ENCODE results near the gene FDXR. TPM values are rescaled to one million over a fixed set of nuclear protein-coding genes. Genes with fewer than 3 reads are reported as not detected.

FDXR gene
- total RNA-seq, 4 donors from 2014 or later = 1.1 to 8.3 (median 6.0) TPM

- no peak for TF ChIP-seq CTCF (IDR thresholded peaks at IDR 0.05; ENCODE audit: low read depth)
Measured at GRCh38 chr17:74892013-74892841, 19.4 kb upstream of the FDXR start.

GRCh38 chr17:74890554-74890953 is 17.8 kb upstream of the FDXR start:
- no peak for TF ChIP-seq CTCF (IDR thresholded peaks at IDR 0.05; ENCODE audit: low read depth)

DNA sequence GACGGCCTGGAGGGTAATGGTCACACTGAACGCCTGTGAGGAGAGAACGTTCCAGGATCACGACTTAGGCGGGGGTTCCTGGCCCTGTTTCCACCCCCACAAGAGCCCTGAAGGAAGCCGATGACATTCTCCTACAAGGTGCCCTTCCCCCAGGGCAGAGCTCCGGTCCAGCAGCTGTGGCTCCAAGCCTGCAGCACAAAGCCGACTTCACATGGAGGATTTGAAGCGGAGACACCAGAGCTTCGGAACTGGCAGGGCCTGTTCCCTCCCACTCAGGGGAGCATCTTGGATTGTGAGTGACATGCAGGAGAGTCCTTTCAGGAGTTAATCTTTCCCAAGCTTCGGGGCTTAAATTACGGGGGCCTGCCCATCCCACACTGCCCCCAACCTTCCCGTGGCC is 15.7 kb upstream of the FDXR start:
- TF ChIP-seq CTCF (IDR thresholded peaks at IDR 0.05; ENCODE audit: low read depth) = no peak

DNA sequence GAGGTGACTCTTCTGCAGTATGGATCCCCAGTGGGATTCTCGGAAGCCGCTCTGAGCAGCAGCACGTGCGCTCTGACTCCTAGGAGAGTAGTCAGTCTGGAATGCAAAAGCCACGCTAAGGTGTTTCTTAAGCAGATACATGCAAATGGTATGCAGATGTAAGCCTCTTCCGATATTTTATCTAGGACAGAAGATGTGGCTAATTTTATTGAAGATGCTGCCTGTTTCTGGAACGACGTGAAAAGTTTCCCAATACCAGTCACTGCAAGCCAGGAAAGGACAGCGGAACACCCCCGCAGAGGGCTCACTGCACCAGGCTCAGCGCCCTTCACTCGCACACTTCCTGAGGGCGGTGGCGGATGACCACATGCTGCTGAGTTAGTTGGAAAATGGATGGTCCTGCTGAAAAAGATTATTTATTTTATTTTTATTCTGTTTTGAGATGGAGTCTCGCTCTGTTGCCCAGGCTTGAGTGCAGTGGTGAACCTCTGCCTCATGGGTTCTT is 10.5 kb upstream of the FDXR start:
- no peak for TF ChIP-seq CTCF (IDR thresholded peaks at IDR 0.05; ENCODE audit: low read depth)

- no peak for TF ChIP-seq CTCF (IDR thresholded peaks at IDR 0.05; ENCODE audit: low read depth)
Measured at GRCh38 chr17:74882517-74883240, 9.9 kb upstream of the FDXR start.

DNA sequence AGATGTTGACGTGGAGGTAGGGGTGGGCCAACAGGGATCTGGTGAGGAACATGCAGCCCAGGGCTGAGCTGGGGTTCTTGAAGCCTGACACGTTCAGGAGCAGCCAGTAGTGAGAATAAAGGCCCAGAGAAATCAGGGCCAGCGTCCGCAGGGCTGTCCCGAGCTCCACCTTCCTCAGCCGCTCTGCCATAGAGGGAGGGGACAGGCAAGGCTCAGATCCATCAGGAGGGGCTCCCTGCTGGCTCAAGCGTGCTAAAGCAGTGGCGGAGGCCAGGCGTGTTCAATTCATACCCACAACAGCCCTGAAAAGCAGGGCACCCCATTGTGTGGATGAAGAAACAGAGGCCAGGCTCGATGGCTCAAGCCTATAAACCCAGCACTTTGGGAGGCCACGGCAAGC is 8.3 kb upstream of the FDXR start:
- TF ChIP-seq CTCF (IDR thresholded peaks at IDR 0.05; ENCODE audit: low read depth) = no peak

DNA sequence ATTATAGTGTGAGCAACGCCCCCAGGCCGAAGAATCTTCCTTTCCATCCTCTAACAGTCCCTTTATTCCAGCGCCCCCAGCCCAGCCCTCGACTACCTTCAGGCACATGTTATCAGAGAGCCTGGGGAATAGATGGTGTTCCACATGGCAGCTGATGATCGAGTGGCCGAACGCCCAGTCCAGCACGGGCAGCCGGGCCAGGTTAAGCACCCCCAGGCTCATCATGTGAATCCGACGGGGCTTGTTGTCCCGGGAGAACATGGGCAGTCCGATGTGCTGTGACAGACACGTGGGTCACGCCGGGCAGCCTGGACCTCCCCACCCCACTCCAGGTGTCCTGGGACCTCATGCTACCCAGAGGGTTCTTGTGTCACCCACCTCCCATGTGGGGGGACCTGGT is 6.5 kb upstream of the FDXR start:
- no peak for TF ChIP-seq CTCF (IDR thresholded peaks at IDR 0.05; ENCODE audit: low read depth)
